ENCODE results near the gene L2HGDH. TPM values are rescaled to one million over a fixed set of nuclear protein-coding genes. Genes with fewer than 3 reads are reported as not detected.

Gene L2HGDH
- total RNA-seq, 2 experiments from 2014 or later = 8.7 to 19.8 TPM

- Histone ChIP-seq H3K4me2 (ENCODE audit: low read length) (no peak overlapping the region), H2AFZ (ENCODE audit: low read length) (no peak overlapping the region), H3K9me2 (ENCODE audit: insufficient read depth, low read length) (no peaks in the 10 kb centered on the region), H3K9me3 (ENCODE audit: low read length) (peaks cover 11% of the 10 kb centered on the region), H3K36me3 (ENCODE audit: insufficient read depth, low read length) (peaks cover 5% of the 10 kb centered on the region), H3K4me1 (ENCODE audit: insufficient read depth, low read length, poor library complexity, severe bottlenecking) (peaks cover 29% of the 10 kb centered on the region), H4K20me1 (ENCODE audit: insufficient read depth, low read length) (no peaks in the 10 kb centered on the region), H3K4me3 (ENCODE audit: low read depth, low read length, poor library complexity, severe bottlenecking) (no peak overlapping the region), H3K27ac (ENCODE audit: low read depth, low read length, poor library complexity, severe bottlenecking) (no peak overlapping the region), H3K79me2 (ENCODE audit: insufficient read depth, low read depth, low read length) (peaks cover 25% of the 10 kb centered on the region)
- BruUV-seq (replicated peaks) = no TSS peak
- TF ChIP-seq, protein P1, sequence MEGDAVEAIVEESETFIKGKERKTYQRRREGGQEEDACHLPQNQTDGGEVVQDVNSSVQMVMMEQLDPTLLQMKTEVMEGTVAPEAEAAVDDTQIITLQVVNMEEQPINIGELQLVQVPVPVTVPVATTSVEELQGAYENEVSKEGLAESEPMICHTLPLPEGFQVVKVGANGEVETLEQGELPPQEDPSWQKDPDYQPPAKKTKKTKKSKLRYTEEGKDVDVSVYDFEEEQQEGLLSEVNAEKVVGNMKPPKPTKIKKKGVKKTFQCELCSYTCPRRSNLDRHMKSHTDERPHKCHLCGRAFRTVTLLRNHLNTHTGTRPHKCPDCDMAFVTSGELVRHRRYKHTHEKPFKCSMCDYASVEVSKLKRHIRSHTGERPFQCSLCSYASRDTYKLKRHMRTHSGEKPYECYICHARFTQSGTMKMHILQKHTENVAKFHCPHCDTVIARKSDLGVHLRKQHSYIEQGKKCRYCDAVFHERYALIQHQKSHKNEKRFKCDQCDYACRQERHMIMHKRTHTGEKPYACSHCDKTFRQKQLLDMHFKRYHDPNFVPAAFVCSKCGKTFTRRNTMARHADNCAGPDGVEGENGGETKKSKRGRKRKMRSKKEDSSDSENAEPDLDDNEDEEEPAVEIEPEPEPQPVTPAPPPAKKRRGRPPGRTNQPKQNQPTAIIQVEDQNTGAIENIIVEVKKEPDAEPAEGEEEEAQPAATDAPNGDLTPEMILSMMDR (conservative IDR thresholded peaks at IDR 0.05; ENCODE audit: low read length) = no peak
- no peak for TF ChIP-seq EZH2phosphoT487 (IDR thresholded peaks at IDR 0.05; ENCODE audit: borderline replicate concordance, low read depth, low read length)
- CTCF ChIA-PET (ENCODE audit: unreplicated experiment) = no interaction called here
- DNase-seq (ENCODE audit: low spot score) = no peak
- POLR2A ChIA-PET = interaction anchor here (1.0 to 1.6 kb wide), 2 partner anchors 25 to 78 kb away, joined by 3 read pairs; no protein-coding TSS in a partner anchor
- intact Hi-C loops (cut with micrococcal nuclease; ENCODE audit: unreplicated experiment) = loop anchor here (5.0 kb wide), 2 partner anchors 554 to 601 kb away; no protein-coding TSS in a partner anchor
Measured at GRCh38 chr14:50233166-50233950, 78.7 kb downstream of the L2HGDH start.

DNA sequence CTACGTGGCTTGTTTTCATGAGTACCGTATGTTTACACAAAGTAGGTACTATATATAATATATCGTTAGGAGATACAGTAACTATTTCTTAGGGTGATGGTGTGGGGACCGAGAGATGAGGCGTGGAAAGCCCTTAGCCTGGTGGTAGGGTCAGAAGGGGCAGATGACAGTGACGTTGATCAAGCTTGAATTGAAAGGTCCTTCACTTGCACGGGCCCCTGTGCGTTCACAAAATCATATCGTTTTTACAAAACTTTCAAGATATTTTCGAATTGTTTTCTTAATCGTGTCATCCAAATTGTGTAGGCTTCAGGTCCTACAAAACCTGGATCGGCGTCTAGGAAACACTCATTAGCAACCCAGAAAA is 79.8 kb downstream of the L2HGDH start:
- peaks cover 13% of the 10 kb centered on the region for H3K36me3 ChIP-seq (ENCODE audit: insufficient read depth, low read length)

More for the DNA sequence above, 79.8 kb downstream of the L2HGDH start:
- Histone ChIP-seq H3K9me2 (ENCODE audit: insufficient read depth, low read length) (no peaks in the 10 kb centered on the region), H3K79me2 (ENCODE audit: insufficient read depth, low read depth, low read length) (peaks cover 35% of the 10 kb centered on the region), H3K27ac (ENCODE audit: low read depth, low read length, poor library complexity, severe bottlenecking) (peak overlapping the region; percentile 81), H4K20me1 (ENCODE audit: insufficient read depth, low read length) (no peaks in the 10 kb centered on the region), H3K4me1 (ENCODE audit: insufficient read depth, low read length, poor library complexity, severe bottlenecking) (peaks cover 23% of the 10 kb centered on the region), H2AFZ (ENCODE audit: low read length) (peak overlapping the region; percentile 98), H3K4me3 (ENCODE audit: low read depth, low read length, poor library complexity, severe bottlenecking) (peak overlapping the region; percentile 94), H3K9me3 (ENCODE audit: low read length) (peaks cover 20% of the 10 kb centered on the region), H3K4me2 (ENCODE audit: low read length) (peak overlapping the region; percentile 87)
- intact Hi-C loops (cut with micrococcal nuclease; ENCODE audit: unreplicated experiment) = loop anchor here (5.0 kb wide), 2 partner anchors 555 to 600 kb away; no protein-coding TSS in a partner anchor
- no TSS peak for BruUV-seq (replicated peaks)
- CTCF ChIA-PET (ENCODE audit: unreplicated experiment) = no interaction called here
- no peak for TF ChIP-seq EZH2phosphoT487 (IDR thresholded peaks at IDR 0.05; ENCODE audit: borderline replicate concordance, low read depth, low read length)
- TF ChIP-seq, protein P1 (conservative IDR thresholded peaks at IDR 0.05; ENCODE audit: low read length) = no peak
- POLR2A ChIA-PET = interaction anchor here (0.5 to 1.0 kb wide), 3 partner anchors 30 to 373 kb away, joined by 3 read pairs; no protein-coding TSS in a partner anchor
- no peak for DNase-seq (ENCODE audit: low spot score)
